Activated T-helper 17 cell treated with anti-CD3 and anti-CD28 coated beads, Interleukin-2, amount 50 U/mL, for 72 hours (primary cell): Measurements from ENCODE around the gene PDK2. TPM values are rescaled to one million over a fixed set of nuclear protein-coding genes. Genes with fewer than 3 reads are reported as not detected.

ENCODE experiments used
- ATAC-seq: fragments of 150-1000 bp; cut with Tn5 transposase; replicated peaks from 2 replicates; pipeline ENCODE4 v1.10.0; 2021; ENCODE audit warnings: mild to moderate bottlenecking, moderate library complexity
- H3K27ac Mint-ChIP-seq: one replicate; pipeline ENCODE4 v1.8.0; 2022; ENCODE audit warnings: mixed read lengths
- H3K27me3 Mint-ChIP-seq: one replicate; pipeline ENCODE4 v1.8.0; 2022; ENCODE audit warnings: mixed read lengths
- H3K36me3 Mint-ChIP-seq: one replicate; pipeline ENCODE4 v1.8.0; 2022; ENCODE audit warnings: low read depth, mild to moderate bottlenecking, mixed read lengths
- H3K4me1 Mint-ChIP-seq: one replicate; pipeline ENCODE4 v1.8.0; 2022; ENCODE audit warnings: mixed read lengths
- H3K4me3 Mint-ChIP-seq: one replicate; pipeline ENCODE4 v1.8.0; 2022; ENCODE audit warnings: mild to moderate bottlenecking, mixed read lengths
- H3K9me3 Mint-ChIP-seq: one replicate; pipeline ENCODE4 v1.8.0; 2022; ENCODE audit warnings: mixed read lengths
- total RNA-seq, 2 donors: library from RNA; stranded (reverse); gene quantifications; one replicate each; pipeline ENCODE4 v1.2.3, GENCODE V29; 2022

The PDK2 gene
- total RNA-seq, 2 donors from 2014 or later, result 10.0 to 15.2 TPM

GRCh38 chr17:50108556-50108955 lies 13.4 kb downstream of the PDK2 start:
- Mint-ChIP-seq H3K36me3 (peaks cover 7% of the 10 kb centered on the region), H3K4me3 (no peak overlapping the region), H3K9me3 (no peaks in the 10 kb centered on the region), H3K4me1 (no peaks in the 10 kb centered on the region), H3K27me3 (no peaks in the 10 kb centered on the region), H3K27ac (no peak overlapping the region)
- ATAC-seq, result no peak

GRCh38 chr17:50109207-50109606 lies 14.1 kb downstream of the PDK2 start:
- Mint-ChIP-seq H3K36me3 (peaks cover 7% of the 10 kb centered on the region), H3K4me1 (no peaks in the 10 kb centered on the region), H3K27ac (no peak overlapping the region), H3K27me3 (no peaks in the 10 kb centered on the region), H3K4me3 (no peak overlapping the region), H3K9me3 (no peaks in the 10 kb centered on the region)
- no peak for ATAC-seq

- H3K9me3 Mint-ChIP-seq, result no peaks in the 10 kb centered on the region
- no peak for ATAC-seq
- no peak overlapping the region for H3K4me3 Mint-ChIP-seq
- H3K4me1 Mint-ChIP-seq, result no peaks in the 10 kb centered on the region
- H3K27me3 Mint-ChIP-seq, result peaks cover 1% of the 10 kb centered on the region
- H3K36me3 Mint-ChIP-seq, result peaks cover 7% of the 10 kb centered on the region
- no peak overlapping the region for H3K27ac Mint-ChIP-seq
Observed at GRCh38 chr17:50109785-50110184, 14.6 kb downstream of the PDK2 start.

GRCh38 chr17:50110591-50111349 lies 15.6 kb downstream of the PDK2 start:
- H3K4me1 Mint-ChIP-seq, result peaks cover 5% of the 10 kb centered on the region
- H3K4me3 Mint-ChIP-seq, result no peak overlapping the region
- peaks cover 7% of the 10 kb centered on the region for H3K27me3 Mint-ChIP-seq
- no peaks in the 10 kb centered on the region for H3K36me3 Mint-ChIP-seq
- ATAC-seq, result no peak
- no peaks in the 10 kb centered on the region for H3K9me3 Mint-ChIP-seq
- no peak overlapping the region for H3K27ac Mint-ChIP-seq

- Mint-ChIP-seq H3K27me3 (peaks cover 12% of the 10 kb centered on the region), H3K27ac (no peak overlapping the region), H3K4me3 (no peak overlapping the region), H3K36me3 (no peaks in the 10 kb centered on the region), H3K4me1 (peaks cover 5% of the 10 kb centered on the region), H3K9me3 (no peaks in the 10 kb centered on the region)
- ATAC-seq, result no peak
Observed at GRCh38 chr17:50111673-50112655, 16.8 kb downstream of the PDK2 start.

- no peak overlapping the region for H3K4me3 Mint-ChIP-seq
- H3K4me1 Mint-ChIP-seq, result peaks cover 5% of the 10 kb centered on the region
- no peak for ATAC-seq
- peaks cover 14% of the 10 kb centered on the region for H3K27me3 Mint-ChIP-seq
- H3K9me3 Mint-ChIP-seq, result no peaks in the 10 kb centered on the region
- H3K36me3 Mint-ChIP-seq, result no peaks in the 10 kb centered on the region
- no peak overlapping the region for H3K27ac Mint-ChIP-seq
Observed at GRCh38 chr17:50112694-50113093, 17.5 kb downstream of the PDK2 start.

GRCh38 chr17:50113624-50114320 lies 18.6 kb downstream of the PDK2 start:
- no peak for ATAC-seq
- peaks cover 5% of the 10 kb centered on the region for H3K4me1 Mint-ChIP-seq
- no peaks in the 10 kb centered on the region for H3K36me3 Mint-ChIP-seq
- peaks cover 20% of the 10 kb centered on the region for H3K27me3 Mint-ChIP-seq
- H3K4me3 Mint-ChIP-seq, result no peak overlapping the region
- no peaks in the 10 kb centered on the region for H3K9me3 Mint-ChIP-seq
- no peak overlapping the region for H3K27ac Mint-ChIP-seq

- no peak for ATAC-seq
- peaks cover 5% of the 10 kb centered on the region for H3K4me1 Mint-ChIP-seq
Observed at GRCh38 chr17:50114401-50114800, 19.2 kb downstream of the PDK2 start.

GRCh38 chr17:50114849-50115357 lies 19.8 kb downstream of the PDK2 start:
- Mint-ChIP-seq H3K4me1 (peaks cover 5% of the 10 kb centered on the region), H3K4me3 (no peak overlapping the region), H3K27ac (no peak overlapping the region), H3K9me3 (no peaks in the 10 kb centered on the region), H3K27me3 (peaks cover 27% of the 10 kb centered on the region), H3K36me3 (no peaks in the 10 kb centered on the region)
- peak; percentile 60 for ATAC-seq

More at GRCh38 chr17:50114401-50114800, 19.2 kb downstream of the PDK2 start:
- Mint-ChIP-seq H3K36me3 (no peaks in the 10 kb centered on the region), H3K4me3 (no peak overlapping the region), H3K27ac (no peak overlapping the region), H3K9me3 (no peaks in the 10 kb centered on the region), H3K27me3 (peaks cover 22% of the 10 kb centered on the region)

GRCh38 chr17:50115756-50116155 lies 20.6 kb downstream of the PDK2 start:
- Mint-ChIP-seq H3K4me3 (no peak overlapping the region), H3K27ac (no peak overlapping the region), H3K36me3 (no peaks in the 10 kb centered on the region), H3K4me1 (peaks cover 5% of the 10 kb centered on the region), H3K27me3 (peaks cover 27% of the 10 kb centered on the region), H3K9me3 (no peaks in the 10 kb centered on the region)
- ATAC-seq, result no peak

GRCh38 chr17:50117202-50118051 lies 22.3 kb downstream of the PDK2 start:
- Mint-ChIP-seq H3K27me3 (peaks cover 27% of the 10 kb centered on the region), H3K4me1 (peaks cover 5% of the 10 kb centered on the region), H3K27ac (no peak overlapping the region), H3K4me3 (peak overlapping the region; percentile 54), H3K9me3 (no peaks in the 10 kb centered on the region), H3K36me3 (no peaks in the 10 kb centered on the region)
- ATAC-seq, result peak; percentile 80

GRCh38 chr17:50118076-50118827 lies 23.1 kb downstream of the PDK2 start:
- Mint-ChIP-seq H3K4me1 (peaks cover 5% of the 10 kb centered on the region), H3K9me3 (no peaks in the 10 kb centered on the region), H3K27ac (no peak overlapping the region), H3K4me3 (no peak overlapping the region), H3K36me3 (no peaks in the 10 kb centered on the region), H3K27me3 (peaks cover 27% of the 10 kb centered on the region)
- ATAC-seq, result no peak

GRCh38 chr17:50118828-50119218 lies 23.7 kb downstream of the PDK2 start:
- peaks cover 5% of the 10 kb centered on the region for H3K4me1 Mint-ChIP-seq
- H3K36me3 Mint-ChIP-seq, result no peaks in the 10 kb centered on the region
- no peak overlapping the region for H3K27ac Mint-ChIP-seq
- no peak for ATAC-seq
- no peak overlapping the region for H3K4me3 Mint-ChIP-seq
- no peaks in the 10 kb centered on the region for H3K9me3 Mint-ChIP-seq
- peaks cover 27% of the 10 kb centered on the region for H3K27me3 Mint-ChIP-seq
